NCI-H748 treated with DMSO at 0.1 percent for 48 hours (cell line): ENCODE data around the gene SMARCC2.

ENCODE experiments used
- DNase-seq: peaks from one replicate; lab custom pipeline; 2025; lab: John Stamatoyannopoulos, UW

SMARCC2 gene

GRCh38 chr12:56189099-56189917 lies at the start of gene SMARCC2:
Gene SMARCC2, minus strand, starts transcription at chr12:56189483. Its CDS starts 22 bp downstream, at chr12:56189461.
- peak; percentile 77 for DNase-seq

GRCh38 chr12:56237552-56237951 lies 48.3 kb upstream of the SMARCC2 start:
- DNase-seq = no peak

DNA sequence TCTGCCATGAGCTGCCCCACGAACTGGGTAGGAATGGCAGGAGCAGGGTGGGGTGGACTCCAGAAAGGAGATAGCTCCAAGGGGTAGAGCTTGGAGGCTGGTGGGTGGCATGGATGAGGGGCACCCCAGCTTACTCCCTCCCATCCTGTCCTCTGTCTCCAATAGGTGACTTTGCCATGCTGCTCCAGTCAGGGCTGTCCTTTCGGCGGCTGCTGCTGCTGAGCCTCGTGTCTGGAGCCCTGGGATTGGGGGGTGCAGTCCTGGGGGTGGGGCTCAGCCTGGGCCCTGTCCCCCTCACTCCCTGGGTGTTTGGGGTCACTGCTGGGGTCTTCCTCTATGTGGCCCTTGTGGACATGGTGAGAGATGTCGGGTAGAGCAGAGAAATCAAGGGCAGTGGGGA lies 47.7 kb upstream of the SMARCC2 start:
- DNase-seq = no peak

DNA sequence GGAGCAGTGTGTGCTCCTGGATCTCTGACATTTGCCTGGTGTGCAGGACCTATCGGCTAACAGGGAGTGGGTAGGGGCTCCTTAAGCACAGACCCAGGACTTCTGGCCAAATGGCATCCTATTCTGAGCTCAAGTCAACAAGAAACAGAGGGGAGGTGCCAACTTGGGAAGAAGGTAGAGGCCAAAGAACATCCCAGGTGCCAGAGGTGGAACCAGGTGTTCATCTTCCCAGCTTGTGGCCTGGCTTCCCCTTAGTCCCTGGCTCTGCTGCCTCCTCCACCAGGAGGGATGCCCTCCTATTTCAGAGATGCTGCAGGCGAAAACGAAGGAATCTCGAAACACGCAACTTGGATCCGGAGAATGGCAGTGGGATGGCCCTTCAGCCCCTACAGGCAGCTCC lies 46.8 kb upstream of the SMARCC2 start:
- no peak for DNase-seq

- no peak for DNase-seq
These were observed 45.6 kb upstream of the SMARCC2 start for GRCh38 chr12:56234746-56235436.

DNA sequence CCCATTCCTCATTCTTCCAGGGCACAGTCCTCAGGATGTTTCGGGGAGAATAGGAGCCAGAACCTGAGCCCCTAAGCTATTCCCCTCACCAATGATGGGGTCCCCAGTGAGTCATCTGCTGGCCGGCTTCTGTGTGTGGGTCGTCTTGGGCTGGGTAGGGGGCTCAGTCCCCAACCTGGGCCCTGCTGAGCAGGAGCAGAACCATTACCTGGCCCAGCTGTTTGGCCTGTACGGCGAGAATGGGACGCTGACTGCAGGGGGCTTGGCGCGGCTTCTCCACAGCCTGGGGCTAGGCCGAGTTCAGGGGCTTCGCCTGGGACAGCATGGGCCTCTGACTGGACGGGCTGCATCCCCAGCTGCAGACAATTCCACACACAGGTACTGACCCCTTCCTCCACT lies 41.9 kb upstream of the SMARCC2 start:
- DNase-seq = no peak

DNA sequence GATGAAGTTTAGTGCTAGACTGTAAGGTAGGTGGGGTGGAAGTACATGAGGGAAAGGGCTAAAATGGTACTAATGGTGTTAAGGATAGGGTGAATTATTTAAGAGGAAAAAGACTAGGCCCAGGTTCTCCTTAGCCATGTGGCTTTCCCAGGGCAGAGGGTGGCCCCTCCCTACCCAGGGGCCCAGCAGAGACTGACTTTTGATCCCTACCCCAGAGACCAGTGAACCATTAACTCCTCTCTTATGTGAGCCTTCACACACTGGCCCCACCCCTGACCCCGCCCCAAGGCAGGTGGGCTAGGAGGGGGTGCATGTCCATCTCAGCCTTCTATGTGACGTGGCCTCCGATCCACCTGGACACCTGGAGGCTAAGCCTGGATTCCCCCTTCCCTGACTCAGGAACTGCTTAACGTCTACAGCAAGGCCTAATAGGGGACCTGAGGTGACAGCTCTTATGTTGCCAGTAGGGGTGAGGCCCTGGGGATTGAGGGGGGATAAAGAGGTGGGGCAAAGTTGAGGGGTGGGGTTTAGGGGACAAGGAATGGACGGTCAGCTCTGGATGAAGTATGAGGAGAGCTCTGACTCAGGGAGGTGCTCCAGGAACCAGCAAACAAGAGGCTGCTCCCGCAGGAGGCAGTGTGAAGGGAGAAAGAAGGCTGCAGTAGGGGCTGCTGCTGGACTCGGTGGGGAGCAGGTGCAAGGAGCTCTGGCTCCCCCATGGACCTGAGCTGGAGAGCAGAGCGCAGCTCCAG lies 41.3 kb upstream of the SMARCC2 start:
- no peak for DNase-seq

GRCh38 chr12:56229916-56230431 lies 40.7 kb upstream of the SMARCC2 start, which contains the start of gene SLC39A5:
Gene SLC39A5, plus strand, starts transcription at chr12:56230051. Its CDS starts 1,224 bp downstream, at chr12:56231275.
- DNase-seq = no peak

DNA sequence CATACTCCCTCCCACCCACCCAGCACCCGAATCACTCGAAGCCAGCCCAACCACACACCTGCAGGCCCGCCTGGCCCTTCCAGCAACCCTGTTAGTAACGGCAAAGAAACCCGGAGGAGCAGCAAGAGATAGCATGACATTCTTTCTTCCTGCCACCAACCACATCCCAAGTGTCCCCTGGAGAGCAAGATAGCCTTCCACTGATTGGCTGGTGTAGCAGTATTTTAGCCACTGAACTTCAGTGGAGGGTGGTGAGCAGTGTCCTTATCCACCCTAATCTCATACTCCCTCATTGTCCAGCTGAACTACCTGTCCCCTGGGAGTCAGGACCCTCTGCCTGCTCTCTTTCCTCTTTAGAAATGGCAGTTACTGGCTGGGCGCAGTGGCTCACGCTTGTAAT lies 39.8 kb upstream of the SMARCC2 start:
- no peak for DNase-seq

GRCh38 chr12:56224954-56225353 lies 35.7 kb upstream of the SMARCC2 start:
- no peak for DNase-seq

GRCh38 chr12:56224102-56224701 lies 34.9 kb upstream of the SMARCC2 start, which contains the start of gene NABP2:
Gene NABP2, plus strand, starts transcription at chr12:56224342. Its CDS starts 515 bp downstream, at chr12:56224857.
- peak; percentile 97 for DNase-seq

DNA sequence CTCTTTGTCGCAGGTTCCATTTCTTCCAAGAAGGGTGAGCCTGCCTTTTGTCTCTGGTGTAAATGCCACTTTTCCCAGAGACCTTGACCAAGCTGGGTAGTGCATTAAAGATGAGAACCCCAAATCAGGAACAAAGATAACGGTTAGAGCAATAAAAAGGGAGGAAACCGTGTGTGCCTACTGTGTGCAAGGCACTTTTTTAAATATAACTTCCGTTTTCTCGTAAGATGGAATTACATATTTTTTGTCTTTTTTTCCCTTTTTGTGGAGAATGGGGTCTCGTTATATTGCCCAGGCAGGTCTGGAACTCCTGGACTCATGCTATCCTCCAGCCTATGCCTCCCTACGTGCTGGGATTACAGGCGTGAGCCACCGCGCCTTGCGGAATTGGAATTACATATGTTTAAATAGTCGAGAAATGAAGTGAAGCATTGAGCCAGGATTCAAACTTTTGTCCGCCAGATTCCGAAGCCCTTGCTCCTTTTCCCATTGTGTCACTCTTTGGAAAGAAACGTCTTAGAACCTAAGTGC lies 34.4 kb upstream of the SMARCC2 start:
- no peak for DNase-seq

- no peak for DNase-seq
These were observed 33.2 kb upstream of the SMARCC2 start for GRCh38 chr12:56222531-56222895.

GRCh38 chr12:56221757-56222530 lies 32.7 kb upstream of the SMARCC2 start, which contains the start of gene RNF41:
Gene RNF41, minus strand, starts transcription at chr12:56221922. Its CDS starts 7,875 bp downstream, at chr12:56214047.
- DNase-seq = peak; percentile 93

DNA sequence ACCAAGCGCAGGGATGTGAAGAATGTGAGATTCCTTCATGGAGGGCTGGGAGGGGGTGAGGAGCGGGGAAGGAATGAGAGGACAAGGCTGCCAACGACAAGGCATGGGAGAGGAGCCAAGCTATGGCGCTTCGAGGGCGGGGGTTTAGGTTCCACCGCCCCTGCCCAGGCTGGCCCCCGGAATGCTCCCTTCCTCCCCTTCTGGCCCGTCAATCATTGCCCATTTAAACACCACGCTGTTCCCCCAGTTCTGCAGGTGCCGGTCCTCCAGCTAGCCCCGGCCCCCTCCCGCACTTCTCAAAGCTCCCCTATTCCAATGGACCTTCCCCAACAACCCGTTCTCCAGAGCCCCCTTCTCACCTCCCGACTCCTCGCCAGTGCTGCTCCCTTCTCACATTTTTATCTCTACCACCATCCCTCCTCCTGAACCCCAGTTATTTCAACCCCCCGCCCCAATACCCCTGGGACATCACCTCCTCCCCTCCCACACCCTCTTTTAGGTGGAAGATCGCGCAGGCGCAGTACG lies 32.0 kb upstream of the SMARCC2 start:
- no peak for DNase-seq

- no peak for DNase-seq
These were observed 31.4 kb upstream of the SMARCC2 start for GRCh38 chr12:56220611-56221231.

- no peak for DNase-seq
These were observed 30.6 kb upstream of the SMARCC2 start for GRCh38 chr12:56219840-56220239.

DNA sequence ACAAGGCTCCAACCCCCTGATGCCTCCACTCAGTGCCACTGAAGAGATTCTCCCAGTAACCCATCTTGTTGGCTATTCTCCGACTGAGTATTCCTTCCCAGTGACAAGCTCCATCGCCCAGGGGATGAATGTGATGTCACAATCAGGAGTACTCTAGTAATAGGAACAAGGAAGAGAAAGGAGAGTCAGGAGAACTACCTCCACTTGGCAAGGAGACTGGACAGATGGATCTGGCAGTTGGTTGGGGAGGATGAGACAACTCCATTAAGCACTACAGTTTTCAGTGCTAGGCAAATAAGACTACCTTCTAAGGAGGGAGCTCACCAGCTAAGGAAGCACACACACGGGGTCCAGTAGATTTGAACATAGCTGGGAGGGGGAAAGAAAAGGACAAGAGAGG lies 27.2 kb upstream of the SMARCC2 start:
- no peak for DNase-seq

DNA sequence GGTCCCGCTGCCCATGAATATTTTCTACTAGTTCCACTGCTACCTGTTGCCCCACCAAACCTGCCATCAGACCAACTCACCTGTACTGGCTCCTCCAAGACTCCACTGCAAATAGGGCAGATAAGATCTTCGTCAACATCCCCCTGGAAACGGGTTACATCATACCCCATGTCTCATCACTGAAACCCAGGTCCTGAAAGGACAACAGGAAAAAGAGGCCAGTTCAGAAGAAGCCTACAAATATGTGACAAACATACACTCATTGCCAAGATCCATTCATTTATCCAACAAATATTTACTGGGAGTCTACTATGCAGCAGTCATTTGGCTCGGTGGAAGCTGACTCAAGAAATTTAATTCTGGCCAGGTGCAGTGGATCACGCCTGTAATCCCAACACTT lies 24.6 kb upstream of the SMARCC2 start:
- no peak for DNase-seq

DNA sequence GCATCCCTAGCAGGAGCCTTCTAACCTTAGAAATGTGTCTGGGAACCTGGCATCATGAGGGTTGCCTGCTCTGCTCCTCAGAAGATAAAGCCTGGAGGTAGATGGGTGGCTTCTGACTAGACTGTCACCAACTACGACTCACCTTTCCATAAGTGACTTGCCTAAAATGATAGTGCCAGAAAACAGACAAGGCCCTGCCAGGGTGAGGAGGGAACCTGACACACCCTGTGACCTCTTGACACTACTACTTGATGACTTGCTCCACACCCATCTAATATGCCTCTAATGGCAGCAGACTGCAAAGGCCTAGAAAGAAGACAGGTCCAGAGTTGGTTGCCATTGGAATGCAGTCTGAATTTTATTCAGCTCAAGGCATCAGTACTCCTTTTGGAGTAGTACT lies 23.1 kb upstream of the SMARCC2 start:
- DNase-seq = no peak
